Neural cell (in vitro differentiated cells): ENCODE results near the gene SYNC.

Experiments
- CTCF ChIP-seq: fragments of 450-650 bp; IDR thresholded peaks from 2 replicates; pipeline ENCODE4 v1.5.1; 2014; ENCODE audit warnings: antibody characterized with exemption, mild to moderate bottlenecking, moderate library complexity; ENCODE audit not compliant: poor library complexity, severe bottlenecking
- POLR2AphosphoS5 ChIP-seq: IDR thresholded peaks from 2 replicates; pipeline ENCODE4 v1.6.1; 2012
- RAD21 ChIP-seq: fragments of 450-650 bp; conservative IDR thresholded peaks from 2 replicates; pipeline ENCODE4 v1.6.1; 2014; ENCODE audit warnings: antibody characterized with exemption, mild to moderate bottlenecking, moderate library complexity
- REST ChIP-seq: IDR thresholded peaks from 2 replicates; pipeline ENCODE4 v1.6.1; 2012; ENCODE audit warnings: borderline replicate concordance

- no peak for TF ChIP-seq CTCF
- no peak for TF ChIP-seq POLR2AphosphoS5
- TF ChIP-seq REST = no peak
- no peak for TF ChIP-seq RAD21
Observed at GRCh38 chr1:32713081-32713480, 10.5 kb upstream of the SYNC start.
